ENCODE results near the gene CDYL. TPM values are rescaled to one million over a fixed set of nuclear protein-coding genes. Genes with fewer than 3 reads are reported as not detected.

CDYL gene
- total RNA-seq, 1 experiment from 2014 or later = 60.8 TPM

- H3K4me2 ChIP-seq = no peak overlapping the region
- H4K20me1 ChIP-seq (ENCODE audit: insufficient read depth) = no peaks in the 10 kb centered on the region
- TF ChIP-seq CTCF (conservative IDR thresholded peaks at IDR 0.05) = no peak
- no peak for TF ChIP-seq EZH2 (IDR thresholded peaks at IDR 0.05; ENCODE audit: low read depth)
- CTCF ChIA-PET = no interaction called here
- H3F3A ChIP-seq (ENCODE audit: insufficient read depth, low read depth) = no peaks in the 10 kb centered on the region
- no peaks in the 10 kb centered on the region for H3K9me2 ChIP-seq (ENCODE audit: insufficient read depth)
- intact Hi-C loops (cut with micrococcal nuclease; ENCODE audit: unreplicated experiment) = loop anchor here (10.0 kb wide), 2 partner anchors 128 to 388 kb away; no protein-coding TSS in a partner anchor
- no peaks in the 10 kb centered on the region for H3K27me3 ChIP-seq (ENCODE audit: insufficient read depth, low read depth)
- no peaks in the 10 kb centered on the region for H3K4me1 ChIP-seq (replicated peaks; ENCODE audit: insufficient read depth)
- no peak overlapping the region for H3K4me3 ChIP-seq
- no peak for DNase-seq
- no peak overlapping the region for H3K27ac ChIP-seq
- no peaks in the 10 kb centered on the region for H3K9me3 ChIP-seq (ENCODE audit: insufficient read depth, low read depth)
- no TSS peak for BruUV-seq (replicated peaks)
- H3K36me3 ChIP-seq (ENCODE audit: low read depth) = no peaks in the 10 kb centered on the region
- H3K79me2 ChIP-seq (ENCODE audit: low read depth) = peaks cover 12% of the 10 kb centered on the region
- no peak overlapping the region for H2AFZ ChIP-seq
- POLR2A ChIA-PET (ENCODE audit: unreplicated experiment) = no interaction called here
These were observed 3.0 kb upstream of the CDYL start for GRCh38 chr6:4773181-4773580.

- TF ChIP-seq EZH2 (IDR thresholded peaks at IDR 0.05; ENCODE audit: low read depth) = no peak
- TF ChIP-seq CTCF (conservative IDR thresholded peaks at IDR 0.05) = no peak
- no TSS peak for BruUV-seq (replicated peaks)
- H3K4me2 ChIP-seq = no peak overlapping the region
- no peak for DNase-seq
- no peaks in the 10 kb centered on the region for H3K27me3 ChIP-seq (ENCODE audit: insufficient read depth, low read depth)
- no peak overlapping the region for H3K4me3 ChIP-seq
- H2AFZ ChIP-seq = no peak overlapping the region
- H4K20me1 ChIP-seq (ENCODE audit: insufficient read depth) = no peaks in the 10 kb centered on the region
- no peaks in the 10 kb centered on the region for H3F3A ChIP-seq (ENCODE audit: insufficient read depth, low read depth)
- H3K36me3 ChIP-seq (ENCODE audit: low read depth) = no peaks in the 10 kb centered on the region
- no peaks in the 10 kb centered on the region for H3K4me1 ChIP-seq (replicated peaks; ENCODE audit: insufficient read depth)
- ChIA-PET POLR2A (ENCODE audit: unreplicated experiment) (no interaction called here), CTCF (no interaction called here)
- H3K9me2 ChIP-seq (ENCODE audit: insufficient read depth) = no peaks in the 10 kb centered on the region
- peaks cover 23% of the 10 kb centered on the region for H3K79me2 ChIP-seq (ENCODE audit: low read depth)
- H3K27ac ChIP-seq = no peak overlapping the region
- H3K9me3 ChIP-seq (ENCODE audit: insufficient read depth, low read depth) = no peaks in the 10 kb centered on the region
- intact Hi-C loops (cut with micrococcal nuclease; ENCODE audit: unreplicated experiment) = loop anchor here (2.0 to 10.0 kb wide), 3 partner anchors 129 to 389 kb away; no protein-coding TSS in a partner anchor
These were observed 1.9 kb upstream of the CDYL start for GRCh38 chr6:4774296-4774695.

GRCh38 chr6:4774715-4775493 lies 1.3 kb upstream of the CDYL start:
- Histone ChIP-seq H3K9me2 (ENCODE audit: insufficient read depth) (no peaks in the 10 kb centered on the region), H3K79me2 (ENCODE audit: low read depth) (peaks cover 29% of the 10 kb centered on the region), H3K4me3 (no peak overlapping the region; the same call in 1 of the 2 replicates), H3F3A (ENCODE audit: insufficient read depth, low read depth) (no peaks in the 10 kb centered on the region), H2AFZ (no peak overlapping the region), H3K27ac (no peak overlapping the region), H3K4me2 (0 out of 2 replicates have a peak overlapping the region, but pooled peaks have one; percentile 23), H4K20me1 (ENCODE audit: insufficient read depth) (no peaks in the 10 kb centered on the region), H3K27me3 (ENCODE audit: insufficient read depth, low read depth) (no peaks in the 10 kb centered on the region), H3K36me3 (ENCODE audit: low read depth) (no peaks in the 10 kb centered on the region), H3K4me1 (replicated peaks; ENCODE audit: insufficient read depth) (no peaks in the 10 kb centered on the region), H3K9me3 (ENCODE audit: insufficient read depth, low read depth) (no peaks in the 10 kb centered on the region)
- intact Hi-C loops (cut with micrococcal nuclease; ENCODE audit: unreplicated experiment) = loop anchor here (1.0 to 10.0 kb wide), 7 partner anchors 130 to 462 kb away; no protein-coding TSS in a partner anchor
- DNase-seq = no peak
- BruUV-seq (replicated peaks) = TSS peak; percentile 90
- no peak for TF ChIP-seq EZH2 (IDR thresholded peaks at IDR 0.05; ENCODE audit: low read depth)
- no peak for TF ChIP-seq CTCF (conservative IDR thresholded peaks at IDR 0.05)
- ChIA-PET POLR2A (ENCODE audit: unreplicated experiment) (interaction anchor here (0.6 to 0.8 kb wide), 3 partner anchors 193 to 458 kb away, joined by 4 to 12 read pairs (median 8); no protein-coding TSS in a partner anchor), CTCF (interaction anchor here (0.6 to 0.7 kb wide), 3 partner anchors 53 to 296 kb away, joined by 6 to 8 read pairs (median 7); no protein-coding TSS in a partner anchor)

Data from PC-9 (cell line).